ENCODE results near the gene PREX1.

The PREX1 gene

DNA sequence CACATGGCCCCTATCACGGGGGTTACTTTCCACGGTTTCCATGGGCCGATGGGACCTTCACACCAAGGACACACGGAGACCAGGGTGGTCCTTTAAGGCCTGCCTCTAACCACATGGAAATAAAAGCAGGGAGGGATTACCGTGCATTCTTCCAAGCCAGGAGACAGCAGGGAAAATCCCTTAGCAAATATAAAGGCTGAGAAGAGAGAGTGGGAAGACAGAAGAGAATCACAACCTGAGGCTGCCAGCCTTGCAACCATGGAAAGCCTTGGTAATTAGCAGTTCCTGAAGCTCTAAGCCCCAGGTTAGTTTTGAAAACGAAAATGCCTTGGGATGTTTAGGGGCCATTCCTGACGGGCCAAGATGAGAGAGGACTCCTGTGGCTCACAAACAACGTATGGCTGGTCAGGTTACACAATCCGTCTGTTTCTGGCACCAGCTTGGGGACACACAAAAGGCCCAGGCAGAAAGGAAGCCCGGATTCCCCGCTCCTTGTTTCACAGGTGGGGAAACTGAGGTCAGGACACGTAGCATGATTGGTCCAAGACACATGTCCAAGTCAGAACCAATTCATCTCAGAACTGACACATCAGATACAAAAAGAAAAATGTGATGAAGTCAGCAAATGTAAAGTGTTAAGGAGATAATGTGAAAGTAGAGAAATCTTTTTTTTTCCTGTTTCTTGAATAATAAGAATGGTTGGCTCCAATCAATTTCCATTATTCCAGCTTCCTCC, 2.8 kb downstream of the PREX1 start:
- Histone ChIP-seq H3K27ac (ENCODE audit: low read depth, low read length) (no peak overlapping the region), H3K4me3 (ENCODE audit: low read depth, low read length) (peak overlapping the region; percentile 94; the same call in 1 of the 2 replicates), H3K9ac (ENCODE audit: low read length) (no peak overlapping the region), H3K27me3 (ENCODE audit: control insufficient read depth, insufficient read depth, low read length) (peaks cover 51% of the 10 kb centered on the region), H3K4me1 (ENCODE audit: control insufficient read depth, insufficient read depth, low read length) (peaks cover 16% of the 10 kb centered on the region), H3K9me3 (ENCODE audit: control insufficient read depth, insufficient read depth, low read depth, low read length) (no peaks in the 10 kb centered on the region), H3K36me3 (ENCODE audit: control insufficient read depth, insufficient read depth, low read length) (no peaks in the 10 kb centered on the region)

DNA sequence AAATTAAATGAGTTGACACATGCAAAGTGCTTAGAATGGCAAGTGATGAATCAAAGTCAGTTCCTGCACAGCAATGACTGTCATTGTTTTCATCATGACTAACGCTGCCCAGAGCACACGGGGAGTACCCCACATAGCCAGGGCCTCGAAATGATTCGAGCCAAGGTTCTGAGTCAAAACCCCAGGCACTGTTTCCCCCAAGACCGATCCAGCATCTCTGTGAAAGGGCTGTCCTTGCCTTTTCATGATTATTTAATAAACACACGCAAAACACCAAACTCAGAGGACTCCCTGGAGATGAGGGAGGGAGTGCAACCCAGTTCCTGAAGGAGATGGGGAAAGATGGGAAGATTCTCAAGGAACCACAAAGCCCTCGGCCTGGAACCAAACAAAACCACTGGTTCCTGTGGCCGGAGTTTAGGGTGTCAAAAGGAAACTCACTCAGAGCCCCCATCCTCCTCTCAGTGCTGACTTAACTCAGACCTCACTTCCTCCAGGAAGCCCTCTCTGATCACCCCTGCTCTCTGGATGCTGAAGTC, 3.8 kb downstream of the PREX1 start:
- H3K27ac ChIP-seq (ENCODE audit: low read depth, low read length) = no peak overlapping the region
- no peaks in the 10 kb centered on the region for H3K9me3 ChIP-seq (ENCODE audit: control insufficient read depth, insufficient read depth, low read depth, low read length)
- H3K36me3 ChIP-seq (ENCODE audit: control insufficient read depth, insufficient read depth, low read length) = no peaks in the 10 kb centered on the region
- no peak overlapping the region for H3K9ac ChIP-seq (ENCODE audit: low read length)
- no peak overlapping the region for H3K4me3 ChIP-seq (ENCODE audit: low read depth, low read length)
- peaks cover 43% of the 10 kb centered on the region for H3K27me3 ChIP-seq (ENCODE audit: control insufficient read depth, insufficient read depth, low read length)
- H3K4me1 ChIP-seq (ENCODE audit: control insufficient read depth, insufficient read depth, low read length) = peaks cover 16% of the 10 kb centered on the region

DNA sequence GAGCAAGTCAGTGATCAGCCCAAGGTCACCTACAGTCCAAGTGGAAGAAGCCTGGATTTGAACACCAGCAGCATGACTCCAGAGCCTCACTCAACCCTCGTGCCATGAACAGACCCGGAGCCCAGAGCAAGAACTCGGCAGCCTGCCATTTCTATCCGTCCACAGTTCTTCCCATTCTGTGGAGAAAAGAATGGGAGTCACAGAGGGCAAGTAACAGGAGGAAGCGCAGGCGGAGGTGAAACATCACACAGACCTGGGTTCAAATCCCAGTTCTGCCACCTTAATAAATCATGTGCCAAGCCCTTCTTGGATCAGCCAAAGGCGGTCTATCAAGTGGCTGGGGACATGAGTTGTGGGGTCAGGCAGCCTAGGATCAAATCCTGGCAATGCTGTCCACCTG, 4.3 kb downstream of the PREX1 start:
- Histone ChIP-seq H3K4me1 (ENCODE audit: control insufficient read depth, insufficient read depth, low read length) (peaks cover 20% of the 10 kb centered on the region), H3K4me3 (ENCODE audit: low read depth, low read length) (no peak overlapping the region), H3K9me3 (ENCODE audit: control insufficient read depth, insufficient read depth, low read depth, low read length) (no peaks in the 10 kb centered on the region), H3K36me3 (ENCODE audit: control insufficient read depth, insufficient read depth, low read length) (no peaks in the 10 kb centered on the region), H3K27me3 (ENCODE audit: control insufficient read depth, insufficient read depth, low read length) (peaks cover 37% of the 10 kb centered on the region), H3K9ac (ENCODE audit: low read length) (no peak overlapping the region), H3K27ac (ENCODE audit: low read depth, low read length) (no peak overlapping the region)

DNA sequence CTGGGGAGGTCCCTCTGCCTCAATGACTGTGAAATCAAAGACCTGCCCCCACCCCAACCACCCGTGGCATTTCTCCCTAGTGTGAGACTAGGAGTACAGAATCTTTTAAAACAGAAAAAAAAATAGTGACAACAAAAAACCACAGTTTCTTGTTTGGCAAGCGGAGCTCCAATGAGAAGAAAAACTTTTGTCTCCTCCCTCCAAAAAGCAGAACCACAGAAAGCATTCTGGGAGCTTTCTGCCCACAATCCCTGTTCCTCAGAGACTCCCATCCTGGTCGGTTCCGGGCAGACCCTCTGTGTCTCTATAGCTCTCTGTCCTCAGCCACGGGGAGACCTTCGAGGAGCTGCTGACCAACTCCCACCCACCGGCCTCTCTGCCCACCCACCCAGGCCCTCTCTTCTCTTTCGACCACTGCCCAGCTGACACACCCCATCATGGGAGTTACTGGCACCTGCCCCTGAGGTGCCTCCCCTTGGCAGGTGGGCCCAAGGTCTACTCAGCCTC, 4.9 kb downstream of the PREX1 start:
- no peak overlapping the region for H3K9ac ChIP-seq (ENCODE audit: low read length)
- peaks cover 24% of the 10 kb centered on the region for H3K4me1 ChIP-seq (ENCODE audit: control insufficient read depth, insufficient read depth, low read length)
- peaks cover 35% of the 10 kb centered on the region for H3K27me3 ChIP-seq (ENCODE audit: control insufficient read depth, insufficient read depth, low read length)
- H3K36me3 ChIP-seq (ENCODE audit: control insufficient read depth, insufficient read depth, low read length) = no peaks in the 10 kb centered on the region
- no peak overlapping the region for H3K4me3 ChIP-seq (ENCODE audit: low read depth, low read length)
- no peak overlapping the region for H3K27ac ChIP-seq (ENCODE audit: low read depth, low read length)
- H3K9me3 ChIP-seq (ENCODE audit: control insufficient read depth, insufficient read depth, low read depth, low read length) = no peaks in the 10 kb centered on the region

DNA sequence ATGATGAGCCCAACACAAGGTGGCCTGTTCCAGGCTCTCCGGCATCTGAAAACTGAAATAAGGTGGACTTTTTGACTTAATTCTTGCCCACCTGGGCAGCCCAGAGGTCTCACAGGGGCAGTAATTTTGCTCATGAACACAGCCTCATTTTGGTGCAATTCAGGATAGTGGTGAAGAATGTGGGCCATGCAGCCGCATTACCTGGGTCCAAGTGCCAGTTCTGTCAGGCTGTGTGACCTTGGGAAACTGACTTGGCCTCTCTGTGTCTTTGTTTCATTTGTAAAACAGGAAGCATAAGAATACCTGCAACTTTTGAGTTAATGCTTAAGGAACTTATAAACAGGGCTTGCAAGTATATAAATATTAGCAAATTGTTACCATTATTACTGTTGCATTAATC, 5.6 kb downstream of the PREX1 start:
- H3K9ac ChIP-seq (ENCODE audit: low read length) = no peak overlapping the region
- H3K4me3 ChIP-seq (ENCODE audit: low read depth, low read length) = no peak overlapping the region
- H3K4me1 ChIP-seq (ENCODE audit: control insufficient read depth, insufficient read depth, low read length) = peaks cover 24% of the 10 kb centered on the region
- no peaks in the 10 kb centered on the region for H3K9me3 ChIP-seq (ENCODE audit: control insufficient read depth, insufficient read depth, low read depth, low read length)
- H3K36me3 ChIP-seq (ENCODE audit: control insufficient read depth, insufficient read depth, low read length) = no peaks in the 10 kb centered on the region
- H3K27me3 ChIP-seq (ENCODE audit: control insufficient read depth, insufficient read depth, low read length) = peaks cover 32% of the 10 kb centered on the region
- no peak overlapping the region for H3K27ac ChIP-seq (ENCODE audit: low read depth, low read length)

DNA sequence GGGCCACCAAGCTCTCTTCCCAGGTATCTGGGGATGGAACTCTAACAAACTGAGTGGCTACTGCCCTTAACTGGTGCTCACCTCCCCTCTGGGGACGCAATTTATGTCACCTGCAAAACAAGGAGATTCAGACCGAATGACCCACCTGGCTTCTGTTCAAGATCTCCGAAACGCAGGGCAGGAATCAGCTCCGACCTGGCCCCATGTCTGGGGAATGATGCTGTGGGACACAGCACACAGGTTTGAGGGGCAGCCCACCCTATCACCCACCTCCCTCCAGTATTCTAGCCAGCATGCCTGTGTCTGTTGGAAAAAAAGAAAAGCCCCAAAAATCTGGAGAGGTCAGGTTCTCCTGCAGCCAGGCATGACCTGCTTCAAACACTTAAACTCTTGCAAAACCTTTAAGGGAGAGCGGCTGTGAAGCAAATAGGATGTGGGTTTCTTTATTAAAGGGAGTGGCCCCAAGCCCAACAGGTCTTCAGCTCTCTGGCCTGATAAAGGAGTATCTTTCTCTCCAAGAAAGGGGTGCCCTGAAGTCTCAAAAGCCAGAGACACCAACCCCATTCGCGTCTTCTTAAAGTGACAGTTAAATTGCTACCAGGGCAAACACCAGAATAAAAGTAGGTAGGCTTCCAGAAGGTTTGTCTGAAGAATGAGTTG, 6.4 kb downstream of the PREX1 start:
- peaks cover 24% of the 10 kb centered on the region for H3K4me1 ChIP-seq (ENCODE audit: control insufficient read depth, insufficient read depth, low read length)

DNA sequence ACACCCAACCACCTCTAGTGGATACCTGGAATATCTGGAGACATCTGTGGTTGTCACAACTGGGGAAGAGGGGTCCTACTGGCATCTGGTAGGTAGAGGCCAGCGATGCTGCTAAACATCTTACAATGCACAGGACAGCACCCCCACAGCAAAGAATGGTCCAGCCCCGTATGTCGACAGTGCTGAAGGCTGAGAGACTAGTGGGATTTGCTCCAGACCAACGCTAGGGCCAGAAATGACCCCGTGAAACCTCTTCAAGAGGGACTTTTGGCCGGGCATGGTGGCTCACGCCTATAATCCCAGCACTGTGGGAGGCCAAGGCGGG, 7.2 kb downstream of the PREX1 start:
- H3K9ac ChIP-seq (ENCODE audit: low read length) = no peak overlapping the region
- H3K36me3 ChIP-seq (ENCODE audit: control insufficient read depth, insufficient read depth, low read length) = no peaks in the 10 kb centered on the region
- peaks cover 18% of the 10 kb centered on the region for H3K27me3 ChIP-seq (ENCODE audit: control insufficient read depth, insufficient read depth, low read length)
- no peak overlapping the region for H3K4me3 ChIP-seq (ENCODE audit: low read depth, low read length)
- H3K9me3 ChIP-seq (ENCODE audit: control insufficient read depth, insufficient read depth, low read depth, low read length) = no peaks in the 10 kb centered on the region
- H3K4me1 ChIP-seq (ENCODE audit: control insufficient read depth, insufficient read depth, low read length) = peaks cover 19% of the 10 kb centered on the region
- no peak overlapping the region for H3K27ac ChIP-seq (ENCODE audit: low read depth, low read length)

More for the DNA sequence above, 6.4 kb downstream of the PREX1 start:
- H3K36me3 ChIP-seq (ENCODE audit: control insufficient read depth, insufficient read depth, low read length) = no peaks in the 10 kb centered on the region
- H3K27me3 ChIP-seq (ENCODE audit: control insufficient read depth, insufficient read depth, low read length) = peaks cover 24% of the 10 kb centered on the region
- H3K9ac ChIP-seq (ENCODE audit: low read length) = no peak overlapping the region
- H3K4me3 ChIP-seq (ENCODE audit: low read depth, low read length) = no peak overlapping the region
- H3K9me3 ChIP-seq (ENCODE audit: control insufficient read depth, insufficient read depth, low read depth, low read length) = no peaks in the 10 kb centered on the region
- H3K27ac ChIP-seq (ENCODE audit: low read depth, low read length) = no peak overlapping the region

DNA sequence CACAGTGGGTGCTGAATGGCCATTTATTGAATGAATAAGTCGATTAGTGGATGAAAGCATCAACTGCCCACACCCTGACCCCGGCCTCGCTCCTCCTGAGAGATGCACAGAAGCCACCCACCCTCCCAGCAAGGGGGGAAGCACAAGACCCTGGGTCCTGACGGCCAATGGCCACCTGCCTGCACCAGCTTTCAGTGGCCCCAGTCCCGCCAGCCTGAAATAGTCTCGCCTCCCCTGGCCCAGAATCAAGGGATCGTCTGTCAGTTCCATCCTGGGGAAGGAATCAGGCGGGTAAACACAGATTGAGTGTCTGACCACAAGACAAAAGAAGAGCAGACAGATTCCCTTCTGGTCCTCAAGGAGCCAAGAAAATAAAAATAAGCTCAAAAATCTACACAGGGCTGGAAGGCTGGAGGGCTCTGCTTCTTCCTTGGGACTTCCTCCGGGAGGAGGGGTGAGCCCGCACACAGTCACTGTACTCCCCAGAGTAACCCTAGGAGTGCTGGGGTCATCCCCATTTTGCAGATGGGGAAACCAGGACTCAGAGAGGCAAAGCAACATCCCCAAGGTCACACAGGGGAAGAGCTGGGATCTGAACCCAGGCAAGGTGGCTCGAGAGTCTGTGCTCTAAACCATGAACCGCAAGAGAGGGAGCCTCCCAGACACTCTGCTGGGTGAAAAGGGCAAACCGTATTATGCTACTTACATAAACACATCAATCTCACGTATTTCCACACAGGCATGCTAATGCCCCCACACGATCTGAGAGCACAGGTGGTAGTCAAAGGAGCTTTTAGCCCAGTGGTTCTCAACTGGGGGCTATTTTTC, 7.8 kb downstream of the PREX1 start:
- Histone ChIP-seq H3K9ac (ENCODE audit: low read length) (no peak overlapping the region), H3K4me3 (ENCODE audit: low read depth, low read length) (no peak overlapping the region), H3K36me3 (ENCODE audit: control insufficient read depth, insufficient read depth, low read length) (no peaks in the 10 kb centered on the region), H3K27ac (ENCODE audit: low read depth, low read length) (no peak overlapping the region), H3K4me1 (ENCODE audit: control insufficient read depth, insufficient read depth, low read length) (peaks cover 13% of the 10 kb centered on the region; the same call in 1 of the 2 replicates), H3K9me3 (ENCODE audit: control insufficient read depth, insufficient read depth, low read depth, low read length) (no peaks in the 10 kb centered on the region), H3K27me3 (ENCODE audit: control insufficient read depth, insufficient read depth, low read length) (peaks cover 12% of the 10 kb centered on the region)

DNA sequence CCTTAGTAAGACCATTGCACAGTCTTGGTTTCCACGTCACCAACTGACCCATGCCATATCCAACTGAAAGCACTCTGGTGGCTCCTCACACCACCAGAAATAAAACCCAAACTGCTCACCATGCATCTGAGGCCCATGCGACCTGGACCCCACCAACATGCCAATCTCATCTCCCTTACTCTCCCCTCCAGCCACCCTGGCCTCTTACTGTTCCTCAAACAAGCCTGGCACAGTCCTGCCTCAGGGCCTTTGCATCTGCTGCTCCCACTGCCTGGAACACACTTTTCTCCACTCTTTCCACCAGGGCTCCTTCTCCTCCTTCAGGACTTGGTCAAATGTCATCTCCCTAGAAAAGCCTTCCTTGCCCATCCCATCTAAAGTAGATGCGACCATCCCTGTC, 8.7 kb downstream of the PREX1 start:
- H3K4me1 ChIP-seq (ENCODE audit: control insufficient read depth, insufficient read depth, low read length) = peaks cover 8% of the 10 kb centered on the region; the same call in 1 of the 2 replicates
- no peak overlapping the region for H3K9ac ChIP-seq (ENCODE audit: low read length)
- H3K4me3 ChIP-seq (ENCODE audit: low read depth, low read length) = no peak overlapping the region
- no peaks in the 10 kb centered on the region for H3K36me3 ChIP-seq (ENCODE audit: control insufficient read depth, insufficient read depth, low read length)
- H3K27me3 ChIP-seq (ENCODE audit: control insufficient read depth, insufficient read depth, low read length) = peaks cover 3% of the 10 kb centered on the region; the same call in 1 of the 2 replicates
- no peaks in the 10 kb centered on the region for H3K9me3 ChIP-seq (ENCODE audit: control insufficient read depth, insufficient read depth, low read depth, low read length)
- H3K27ac ChIP-seq (ENCODE audit: low read depth, low read length) = no peak overlapping the region

DNA sequence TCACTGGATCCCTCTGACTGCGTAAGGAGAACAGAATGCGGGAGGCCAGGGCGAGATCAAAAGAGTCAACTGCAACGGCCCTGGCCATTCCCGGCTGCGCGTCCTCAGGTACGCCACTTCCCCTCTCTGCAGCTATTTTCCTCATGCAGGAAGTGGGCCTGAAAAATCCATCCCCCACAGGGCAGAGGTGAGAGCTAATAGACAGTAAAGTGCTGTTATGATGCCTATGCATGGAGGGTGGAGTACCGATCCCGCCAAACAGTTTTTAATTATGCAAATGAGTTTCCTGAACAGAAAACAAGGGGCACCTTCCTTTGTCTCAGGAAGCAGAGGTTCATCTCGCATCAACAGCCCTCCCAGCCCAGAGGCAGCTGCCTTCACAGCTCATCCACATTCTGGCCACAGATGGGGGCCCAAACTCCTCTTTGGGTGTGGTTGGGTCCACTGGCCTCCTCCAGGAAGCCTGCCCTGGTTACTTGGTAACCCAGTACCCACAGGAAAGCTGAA, 9.3 kb downstream of the PREX1 start:
- Histone ChIP-seq H3K4me1 (ENCODE audit: control insufficient read depth, insufficient read depth, low read length) (peaks cover 8% of the 10 kb centered on the region; the same call in 1 of the 2 replicates), H3K27ac (ENCODE audit: low read depth, low read length) (no peak overlapping the region), H3K27me3 (ENCODE audit: control insufficient read depth, insufficient read depth, low read length) (no peaks in the 10 kb centered on the region), H3K4me3 (ENCODE audit: low read depth, low read length) (no peak overlapping the region), H3K9ac (ENCODE audit: low read length) (no peak overlapping the region), H3K36me3 (ENCODE audit: control insufficient read depth, insufficient read depth, low read length) (no peaks in the 10 kb centered on the region), H3K9me3 (ENCODE audit: control insufficient read depth, insufficient read depth, low read depth, low read length) (no peaks in the 10 kb centered on the region)
